GM10248 (cell line): ENCODE data around the gene PPT2.
"Not testable (repeated sequence)": the region's sequence is repeated elsewhere in the genome, so short reads cannot be mapped to it uniquely, and the experiment has no call there.

Source experiments
- CTCF ChIA-PET: fragments of 300-600 bp; sonication (Branson Sonifier 250); formaldehyde crosslinking; extraction: SDS; loops from one replicate; lab custom pipeline; 2021; ENCODE audit warnings: antibody characterized with exemption; lab: Yijun Ruan, JAX
- POLR2A ChIA-PET: fragments of 350-650 bp; sonication (Branson Sonifier 250); formaldehyde crosslinking; extraction: SDS; loops from one replicate; lab custom pipeline; 2020; ENCODE audit warnings: antibody characterized with exemption; lab: Yijun Ruan, JAX
- DNase-seq: peaks from one replicate; pipeline ENCODE4 v3.0.0; 2012; ENCODE audit errors: extremely low spot score
- TF ChIP-seq, protein P1 (sequence below): IDR thresholded peaks from 2 replicates; pipeline ENCODE4 v1.5.1; 2012; ENCODE audit warnings: mild to moderate bottlenecking, low read depth; ENCODE audit errors: extremely low read depth, missing control alignments, control extremely low read depth

PPT2 gene

DNA sequence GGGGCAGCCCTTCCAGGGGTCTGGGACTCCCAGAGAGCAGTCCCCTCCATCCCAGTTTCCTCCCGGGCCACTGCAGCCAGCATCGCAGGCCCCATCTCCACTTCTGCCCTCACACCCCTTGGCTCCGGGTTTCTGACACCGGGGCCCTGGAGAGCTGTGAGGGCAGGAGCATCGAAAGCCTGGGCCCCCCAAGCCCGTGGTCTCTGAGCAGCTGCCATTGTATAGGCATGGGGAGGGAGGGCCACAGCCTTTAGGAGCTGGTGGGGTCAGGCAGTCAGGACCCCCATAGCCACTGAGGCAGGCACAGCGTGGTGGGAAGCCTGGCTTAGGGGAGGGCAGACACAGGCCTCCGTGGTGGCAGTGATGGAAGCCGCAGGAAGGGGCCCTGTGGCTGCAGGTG is 48.2 kb downstream of the PPT2 start:
- CTCF ChIA-PET = interaction anchor here (1.2 kb wide), 1 partner anchor 43 kb away, joined by 5 read pairs; no protein-coding TSS in a partner anchor
- TF ChIP-seq, protein P1, sequence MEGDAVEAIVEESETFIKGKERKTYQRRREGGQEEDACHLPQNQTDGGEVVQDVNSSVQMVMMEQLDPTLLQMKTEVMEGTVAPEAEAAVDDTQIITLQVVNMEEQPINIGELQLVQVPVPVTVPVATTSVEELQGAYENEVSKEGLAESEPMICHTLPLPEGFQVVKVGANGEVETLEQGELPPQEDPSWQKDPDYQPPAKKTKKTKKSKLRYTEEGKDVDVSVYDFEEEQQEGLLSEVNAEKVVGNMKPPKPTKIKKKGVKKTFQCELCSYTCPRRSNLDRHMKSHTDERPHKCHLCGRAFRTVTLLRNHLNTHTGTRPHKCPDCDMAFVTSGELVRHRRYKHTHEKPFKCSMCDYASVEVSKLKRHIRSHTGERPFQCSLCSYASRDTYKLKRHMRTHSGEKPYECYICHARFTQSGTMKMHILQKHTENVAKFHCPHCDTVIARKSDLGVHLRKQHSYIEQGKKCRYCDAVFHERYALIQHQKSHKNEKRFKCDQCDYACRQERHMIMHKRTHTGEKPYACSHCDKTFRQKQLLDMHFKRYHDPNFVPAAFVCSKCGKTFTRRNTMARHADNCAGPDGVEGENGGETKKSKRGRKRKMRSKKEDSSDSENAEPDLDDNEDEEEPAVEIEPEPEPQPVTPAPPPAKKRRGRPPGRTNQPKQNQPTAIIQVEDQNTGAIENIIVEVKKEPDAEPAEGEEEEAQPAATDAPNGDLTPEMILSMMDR = no peak
- no peak for DNase-seq
- POLR2A ChIA-PET = no interaction called here

DNA sequence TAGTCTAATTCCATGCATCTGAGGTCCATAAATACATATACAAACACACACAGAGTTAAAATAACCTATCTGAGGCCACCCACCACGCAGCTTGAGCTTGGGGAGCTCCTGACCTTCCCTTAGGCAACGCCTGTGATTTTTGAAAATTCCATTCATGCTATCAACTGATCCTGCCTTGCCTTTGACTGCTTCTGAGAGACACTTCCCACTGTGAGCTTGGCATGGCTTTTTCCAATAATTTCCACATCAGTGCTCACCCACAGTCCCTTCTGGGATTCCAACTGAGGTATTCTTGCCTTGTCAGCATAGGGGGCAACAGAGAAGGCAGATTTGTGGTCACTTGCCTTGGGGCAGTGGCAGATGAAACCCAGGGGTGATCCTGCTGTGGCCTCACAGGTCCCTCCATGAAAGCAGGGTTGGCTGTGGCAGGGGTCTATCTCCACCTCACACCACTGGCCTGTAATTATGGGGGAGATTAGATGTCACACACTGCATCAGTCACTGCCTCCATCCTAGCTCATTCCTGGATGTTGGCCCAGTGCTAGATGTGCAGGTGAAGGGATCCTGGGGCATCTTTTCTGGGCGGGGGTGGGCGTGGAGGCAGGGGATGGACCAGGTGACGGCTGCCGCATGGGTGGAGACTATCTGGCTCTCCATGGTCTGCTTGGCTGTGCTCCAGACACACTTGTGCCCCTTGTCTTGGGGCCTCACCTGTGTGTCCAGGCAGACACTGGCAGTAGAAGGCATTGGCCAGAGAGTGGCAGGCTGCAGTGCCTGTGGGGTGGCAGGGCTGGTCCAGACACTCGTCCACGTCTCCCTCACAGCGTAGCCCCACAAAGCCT is 49.7 kb downstream of the PPT2 start:
- ChIA-PET POLR2A (interaction anchor here (0.6 kb wide), 1 partner anchor 574 kb away, joined by 6 read pairs; no protein-coding TSS in a partner anchor), CTCF (interaction anchor here (1.0 to 2.4 kb wide), 3 partner anchors 8 to 42 kb away, joined by 3 to 11 read pairs (median 5); no protein-coding TSS in a partner anchor)
- no peak for DNase-seq
- TF ChIP-seq, protein P1 = no peak

DNA sequence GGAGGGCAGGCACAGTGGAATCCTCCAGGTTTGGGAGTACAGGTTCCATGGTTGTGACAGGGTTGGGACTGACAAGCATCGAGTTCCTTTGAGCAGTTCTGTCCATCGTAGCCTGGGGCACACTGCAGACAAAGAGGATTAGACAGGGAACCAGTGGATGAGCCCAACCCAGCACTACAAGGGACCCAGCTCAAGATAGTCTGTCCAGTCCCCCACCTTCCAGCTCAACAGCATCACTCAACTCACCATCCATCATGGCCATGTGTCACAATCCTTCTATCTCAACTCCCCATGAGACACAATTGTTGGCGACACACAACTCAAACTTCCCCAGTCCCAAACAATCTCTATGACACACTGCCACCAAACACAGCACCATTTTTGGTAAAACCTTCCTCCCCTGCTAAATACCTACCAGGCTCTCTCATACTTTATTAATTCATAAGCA is 50.4 kb downstream of the PPT2 start:
- DNase-seq = no peak
- TF ChIP-seq, protein P1 = no peak
- CTCF ChIA-PET = interaction anchor here (0.8 to 2.4 kb wide), 3 partner anchors 9 to 157 kb away, joined by 3 to 11 read pairs (median 3); no protein-coding TSS in a partner anchor
- POLR2A ChIA-PET = no interaction called here

DNA sequence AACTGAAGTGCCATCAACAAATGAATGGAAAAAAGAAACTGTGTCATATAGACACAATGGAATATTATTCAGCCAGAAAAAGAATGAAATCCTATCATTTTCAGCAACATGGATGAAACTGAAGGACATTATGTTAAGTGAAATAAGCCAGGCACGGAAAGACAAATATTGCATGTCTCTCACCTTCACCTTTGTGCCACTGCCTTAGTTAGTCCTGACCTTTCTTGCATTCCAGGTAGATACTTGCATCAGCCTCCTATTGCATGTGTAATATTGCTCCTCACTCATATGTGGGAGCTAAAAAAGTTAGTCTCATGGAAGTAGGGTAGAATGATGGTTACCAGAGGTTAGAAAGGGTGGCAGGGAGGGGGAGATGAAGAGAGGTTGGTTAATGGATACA is 55.1 kb downstream of the PPT2 start:
- POLR2A ChIA-PET = no interaction called here
- TF ChIP-seq, protein P1 = no peak
- CTCF ChIA-PET = interaction anchor here (1.0 kb wide), 1 partner anchor 37 kb away, joined by 3 read pairs; no protein-coding TSS in a partner anchor
- DNase-seq = no peak

DNA sequence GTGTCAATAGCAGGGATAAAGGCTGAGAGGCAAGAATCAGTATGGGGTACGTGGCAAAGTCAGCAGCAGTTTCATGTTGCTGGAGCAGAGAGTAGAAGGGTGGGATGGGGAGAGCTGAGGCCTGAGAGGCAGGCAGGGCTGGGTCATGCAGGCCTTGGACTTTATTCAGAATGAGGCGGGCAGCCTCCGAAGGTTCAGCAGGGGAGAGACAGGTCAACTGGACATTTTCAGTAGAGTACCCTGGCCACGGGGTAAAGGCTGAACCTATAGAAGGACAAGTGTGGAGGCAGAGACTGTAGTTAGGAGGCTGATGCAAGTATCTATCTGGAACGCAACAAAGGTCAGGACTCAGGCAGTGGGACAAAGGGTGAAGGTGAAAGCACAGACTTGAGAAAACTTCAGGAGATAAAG is 56.3 kb downstream of the PPT2 start:
- TF ChIP-seq, protein P1 = no peak
- ChIA-PET CTCF (no interaction called here), POLR2A (no interaction called here)
- no peak for DNase-seq

DNA sequence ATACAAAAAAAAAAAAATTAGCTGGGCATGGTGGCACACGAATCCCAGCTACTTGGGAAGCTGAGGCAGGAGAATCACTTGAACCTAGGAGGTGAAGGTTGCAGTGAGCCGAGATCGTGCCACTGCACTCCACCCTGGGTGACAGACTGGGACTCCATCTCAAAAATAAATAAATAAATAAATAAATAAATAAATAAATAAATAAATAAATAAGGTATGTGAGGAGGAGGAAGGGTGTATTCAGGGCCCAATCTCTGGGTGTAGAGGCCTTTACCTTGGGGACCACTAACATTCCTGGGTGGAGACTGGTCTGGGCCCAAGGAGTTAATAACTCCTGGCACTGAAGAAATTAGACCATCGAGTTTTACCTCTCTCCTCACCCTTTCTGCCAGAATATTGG is 57.5 kb downstream of the PPT2 start:
- POLR2A ChIA-PET, DNase-seq: not testable (repeated sequence)
- CTCF ChIA-PET = interaction anchor here (1.5 kb wide), 1 partner anchor 44 kb away, joined by 4 read pairs; no protein-coding TSS in a partner anchor
